ENCODE data around the gene RAD52.
"Not testable (repeated sequence)": the region's sequence is repeated elsewhere in the genome, so short reads cannot be mapped to it uniquely, and the experiment has no call there.

Gene RAD52

DNA sequence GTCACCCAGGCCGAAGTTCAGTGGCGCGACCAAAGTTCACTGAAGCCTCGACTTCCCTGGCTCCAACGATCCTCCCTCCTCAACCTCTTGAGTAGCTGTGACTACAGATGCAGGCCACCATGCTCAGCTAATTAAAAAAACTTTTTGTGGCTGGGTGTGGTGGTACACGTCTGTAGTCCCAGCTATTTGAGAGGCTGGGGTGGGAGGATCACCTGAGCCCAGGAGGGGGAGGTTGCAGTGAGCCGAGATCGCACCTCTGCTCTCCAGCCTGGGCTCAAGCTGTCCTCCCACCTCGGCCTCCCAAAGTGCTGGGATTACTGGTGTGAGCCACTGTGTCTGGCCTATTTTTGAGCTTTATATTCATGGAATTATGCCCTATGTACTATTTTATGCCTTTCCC lies 18.1 kb upstream of the RAD52 start:
- DNase-seq (ENCODE audit: low read depth in 1 of 2, low spot score in 1 of 2): no peak

DNA sequence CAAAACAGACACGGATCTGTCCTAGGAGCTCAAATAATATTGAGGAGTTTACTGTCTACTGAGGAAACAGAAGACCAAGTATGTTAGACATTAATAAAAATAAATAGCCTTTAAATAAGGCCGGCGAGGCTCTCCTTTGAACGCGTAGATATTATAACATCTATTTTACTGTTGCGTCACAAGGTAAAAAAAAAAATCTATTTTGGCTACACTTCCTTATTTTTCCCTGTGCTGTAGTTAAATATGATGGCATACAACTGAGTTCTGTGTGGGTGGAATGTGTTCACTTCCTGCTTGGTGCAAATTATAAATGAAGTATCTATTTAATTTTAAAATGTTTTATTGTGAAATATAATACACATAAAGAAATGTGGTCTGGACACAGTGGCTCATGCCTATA lies 17.2 kb upstream of the RAD52 start:
- DNase-seq (ENCODE audit: low read depth in 1 of 2, low spot score in 1 of 2): no peak

DNA sequence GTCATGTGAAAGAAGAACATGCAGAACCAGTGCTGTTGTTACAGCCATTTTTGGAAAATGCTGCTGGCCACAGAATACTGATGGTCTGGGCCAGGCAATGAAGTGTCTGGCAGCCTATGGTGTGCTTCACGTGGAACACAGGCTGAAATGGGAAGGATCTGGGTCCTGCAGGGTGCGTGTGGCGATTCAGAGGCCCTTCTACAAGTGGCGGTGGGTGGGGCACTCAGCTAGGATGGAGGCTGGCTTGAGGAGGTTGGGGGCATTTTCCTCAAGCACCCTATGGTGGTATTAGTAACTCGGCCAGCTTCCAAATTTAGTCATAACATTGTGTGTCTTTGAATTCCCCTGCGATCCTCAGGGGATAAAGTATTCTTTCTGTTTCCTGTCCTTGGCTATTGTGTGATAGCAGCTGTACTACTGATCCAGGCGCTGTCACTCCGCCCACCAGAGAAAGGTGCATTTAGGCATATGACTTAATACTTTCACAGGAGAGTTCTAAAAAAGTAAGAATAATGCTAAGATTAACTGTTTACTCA lies 9.2 kb upstream of the RAD52 start:
- no peak for DNase-seq (ENCODE audit: low read depth in 1 of 2, low spot score in 1 of 2)

DNA sequence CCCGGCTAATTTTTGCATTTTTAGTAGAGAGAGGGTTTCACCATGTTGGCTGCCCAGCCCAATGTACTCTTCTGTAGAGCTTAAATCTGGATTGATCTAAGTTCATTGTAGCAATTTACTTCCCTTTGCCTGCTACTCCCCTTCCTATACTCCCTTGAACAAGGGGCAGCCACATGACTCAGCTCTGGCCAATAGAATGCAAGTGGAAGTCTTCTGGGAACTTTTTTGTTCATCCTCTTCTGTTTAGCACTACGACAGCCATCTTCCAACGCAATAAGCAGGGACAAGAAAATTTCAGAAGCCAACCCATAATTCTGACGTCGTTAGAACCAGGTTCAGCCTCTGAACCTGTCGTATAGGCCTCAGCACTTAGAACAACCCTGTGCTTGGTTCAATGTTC lies 6.4 kb upstream of the RAD52 start:
- DNase-seq (ENCODE audit: low read depth in 1 of 2, low spot score in 1 of 2): no peak

DNA sequence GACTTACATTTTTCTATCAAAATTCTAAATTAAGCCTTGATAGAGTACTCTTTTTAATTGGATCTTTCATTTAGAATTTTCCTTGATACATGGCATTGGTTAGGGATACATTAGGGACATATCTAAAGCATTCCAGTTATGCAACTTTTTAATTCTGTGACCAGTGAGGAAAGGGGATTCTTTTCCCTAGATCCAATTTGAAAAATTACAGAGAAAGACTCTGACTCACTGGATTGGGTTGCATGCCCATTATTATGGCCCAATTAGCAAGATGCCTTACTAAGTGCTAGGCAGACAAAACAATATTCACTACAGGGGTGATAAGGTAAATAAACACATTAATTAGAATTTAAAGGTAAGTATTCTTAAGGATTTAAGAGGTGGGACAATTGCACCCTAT lies 5.2 kb upstream of the RAD52 start:
- no peak for DNase-seq (ENCODE audit: low read depth in 1 of 2, low spot score in 1 of 2)

DNA sequence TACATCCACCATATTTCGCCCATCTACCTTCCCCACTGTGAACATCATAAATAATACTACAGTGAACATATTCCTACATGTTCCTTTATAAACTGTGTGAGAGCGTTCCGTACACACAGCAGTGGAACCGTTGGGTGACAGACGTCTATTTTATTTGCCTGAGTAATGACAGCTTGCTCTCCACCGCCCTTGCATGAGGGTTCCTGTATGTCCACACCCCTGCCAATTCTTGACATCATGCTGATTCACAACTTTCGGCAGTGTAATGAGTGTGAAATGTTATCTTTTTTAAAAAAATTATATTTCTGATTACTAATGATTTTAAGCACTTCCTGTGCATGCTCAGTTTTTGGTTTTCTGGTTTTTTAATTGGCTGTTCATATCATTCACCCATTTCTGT lies 4.3 kb upstream of the RAD52 start:
- no peak for DNase-seq (ENCODE audit: low read depth in 1 of 2, low spot score in 1 of 2)

DNA sequence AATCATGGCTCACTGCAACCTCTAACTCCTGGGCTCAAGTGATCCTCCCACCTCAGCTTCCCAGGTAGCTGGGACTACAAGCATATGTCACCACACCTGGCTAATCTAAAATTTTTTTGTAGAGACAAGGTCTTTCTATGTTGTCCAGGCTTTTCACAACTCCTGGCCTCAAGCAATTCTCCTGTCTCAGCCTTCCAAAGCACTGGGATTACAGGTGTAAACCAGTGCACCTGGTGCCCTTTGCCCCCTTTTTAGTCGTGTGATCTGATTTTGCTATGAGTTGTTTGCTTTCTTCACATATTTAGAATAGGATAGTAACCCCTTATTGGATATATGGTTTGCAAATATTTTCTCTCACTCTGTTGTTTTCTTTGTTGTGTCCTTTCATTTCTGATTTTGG lies 1.7 kb upstream of the RAD52 start:
- no peak for DNase-seq (ENCODE audit: low read depth in 1 of 2, low spot score in 1 of 2)

DNA sequence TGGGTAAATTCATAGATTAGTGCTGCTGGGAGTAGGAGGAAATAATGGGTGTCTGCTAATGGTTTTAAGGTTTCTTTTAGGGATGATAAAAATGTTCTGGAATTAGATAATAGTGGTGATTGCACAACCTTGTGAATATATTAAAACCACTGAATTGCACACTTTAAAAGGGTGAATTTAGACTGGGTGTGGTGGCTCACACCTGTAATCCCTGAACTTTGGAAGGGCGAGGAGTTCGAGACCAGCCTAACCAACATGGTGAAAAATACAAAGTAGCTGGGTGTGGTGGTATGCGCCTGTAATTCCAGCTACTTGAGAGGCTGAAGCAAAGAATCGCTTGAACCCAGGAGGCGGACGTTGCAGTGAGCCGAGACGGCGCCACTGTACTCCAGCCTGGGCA lies 1.3 kb downstream of the RAD52 start:
- no peak for DNase-seq (ENCODE audit: low read depth in 1 of 2, low spot score in 1 of 2)

DNA sequence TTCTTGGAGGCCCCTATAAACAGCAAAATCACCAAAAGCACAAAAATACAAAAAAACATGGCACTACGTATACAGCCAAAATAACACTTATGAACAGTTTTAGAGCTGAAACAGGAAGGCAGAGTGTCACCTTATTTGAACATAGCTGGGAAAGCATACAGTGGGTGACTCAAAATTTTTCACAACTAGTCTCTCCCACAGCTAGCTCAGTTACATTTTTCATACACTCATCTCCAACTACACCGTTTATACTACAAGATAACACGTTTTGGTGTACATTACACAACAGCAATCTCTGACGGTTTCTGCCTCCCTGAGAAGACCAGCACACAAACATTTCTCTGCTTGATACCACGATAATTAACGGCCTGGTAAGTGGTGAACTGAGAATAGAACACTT lies 2.9 kb downstream of the RAD52 start:
- DNase-seq (ENCODE audit: low read depth in 1 of 2, low spot score in 1 of 2): no peak

DNA sequence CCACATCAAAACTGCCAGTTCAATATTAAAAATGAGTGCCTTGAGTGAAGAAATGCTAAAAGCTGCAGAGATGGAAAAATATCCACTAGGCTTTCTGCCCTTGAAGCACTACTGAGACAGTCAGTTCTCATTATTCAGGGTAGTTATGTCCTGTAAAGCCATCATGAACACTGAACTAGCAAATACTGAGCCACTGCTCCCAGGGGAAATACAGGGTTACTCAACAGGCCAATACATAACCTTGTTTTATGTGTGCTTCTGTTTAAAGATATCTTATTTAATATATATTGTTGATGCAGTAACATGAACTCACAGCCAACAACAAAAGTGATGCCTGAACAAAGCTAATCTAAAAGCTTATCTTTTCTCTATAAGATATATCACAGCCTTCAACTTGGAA lies 3.3 kb downstream of the RAD52 start:
- no peak for DNase-seq (ENCODE audit: low read depth in 1 of 2, low spot score in 1 of 2)

DNA sequence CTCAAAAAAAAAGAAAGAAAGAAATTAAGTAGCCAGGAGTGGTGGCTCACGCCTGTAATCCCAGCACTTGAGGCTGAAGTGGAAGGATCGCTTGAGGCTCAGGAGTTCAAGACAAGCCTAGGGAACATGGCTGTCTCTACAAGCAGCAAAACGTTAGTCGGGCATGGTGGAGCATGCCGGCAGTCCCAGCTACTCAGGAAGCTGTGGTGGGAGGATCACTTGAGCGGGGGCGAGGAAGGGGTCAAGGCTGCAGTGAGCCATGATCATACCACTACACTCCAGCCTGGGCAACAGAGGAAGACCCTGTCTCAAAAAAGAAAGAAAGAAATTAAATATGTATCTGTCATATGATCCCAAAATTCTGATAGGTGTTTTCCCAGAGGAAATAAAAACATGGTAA lies 5.3 kb downstream of the RAD52 start:
- DNase-seq (ENCODE audit: low read depth in 1 of 2, low spot score in 1 of 2): no peak

DNA sequence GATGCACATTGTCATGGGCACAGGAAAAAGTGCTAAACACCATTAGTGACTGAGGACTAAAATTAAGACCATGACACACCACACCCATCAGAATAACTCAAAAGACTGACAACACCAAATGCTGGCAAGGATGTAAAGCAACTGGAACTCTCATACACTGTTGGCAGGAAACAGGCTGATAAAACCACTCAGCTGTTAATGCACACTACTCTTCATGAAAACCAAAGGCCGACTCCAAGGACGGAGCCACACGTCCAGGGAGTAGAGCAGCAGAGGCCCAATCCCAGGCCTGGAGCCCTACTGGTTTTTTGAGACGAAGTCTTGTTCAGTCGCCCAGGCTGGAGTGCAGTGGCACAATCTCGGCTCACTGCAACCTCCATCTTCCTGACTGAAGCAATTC lies 6.4 kb downstream of the RAD52 start:
- no peak for DNase-seq (ENCODE audit: low read depth in 1 of 2, low spot score in 1 of 2)

DNA sequence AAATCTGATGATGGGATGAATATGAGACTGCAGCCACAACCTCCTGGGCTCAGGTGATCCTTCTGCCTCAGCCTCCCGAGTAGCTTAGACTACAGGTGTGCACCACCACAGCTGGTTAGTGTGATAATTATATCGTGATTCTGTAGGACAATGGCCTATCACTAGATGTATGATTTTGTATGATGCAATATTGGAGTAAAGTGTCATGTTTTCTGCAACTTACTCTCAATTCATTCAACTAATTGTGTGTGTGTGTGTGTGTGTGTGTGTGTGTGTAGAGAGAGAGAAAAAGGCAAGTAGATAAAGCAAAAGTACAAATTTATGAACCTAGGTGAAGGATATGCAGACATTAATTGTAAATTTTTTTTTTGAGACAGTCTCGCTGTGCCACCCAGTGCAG lies 10.7 kb downstream of the RAD52 start:
- no peak for DNase-seq (ENCODE audit: low read depth in 1 of 2, low spot score in 1 of 2)

DNA sequence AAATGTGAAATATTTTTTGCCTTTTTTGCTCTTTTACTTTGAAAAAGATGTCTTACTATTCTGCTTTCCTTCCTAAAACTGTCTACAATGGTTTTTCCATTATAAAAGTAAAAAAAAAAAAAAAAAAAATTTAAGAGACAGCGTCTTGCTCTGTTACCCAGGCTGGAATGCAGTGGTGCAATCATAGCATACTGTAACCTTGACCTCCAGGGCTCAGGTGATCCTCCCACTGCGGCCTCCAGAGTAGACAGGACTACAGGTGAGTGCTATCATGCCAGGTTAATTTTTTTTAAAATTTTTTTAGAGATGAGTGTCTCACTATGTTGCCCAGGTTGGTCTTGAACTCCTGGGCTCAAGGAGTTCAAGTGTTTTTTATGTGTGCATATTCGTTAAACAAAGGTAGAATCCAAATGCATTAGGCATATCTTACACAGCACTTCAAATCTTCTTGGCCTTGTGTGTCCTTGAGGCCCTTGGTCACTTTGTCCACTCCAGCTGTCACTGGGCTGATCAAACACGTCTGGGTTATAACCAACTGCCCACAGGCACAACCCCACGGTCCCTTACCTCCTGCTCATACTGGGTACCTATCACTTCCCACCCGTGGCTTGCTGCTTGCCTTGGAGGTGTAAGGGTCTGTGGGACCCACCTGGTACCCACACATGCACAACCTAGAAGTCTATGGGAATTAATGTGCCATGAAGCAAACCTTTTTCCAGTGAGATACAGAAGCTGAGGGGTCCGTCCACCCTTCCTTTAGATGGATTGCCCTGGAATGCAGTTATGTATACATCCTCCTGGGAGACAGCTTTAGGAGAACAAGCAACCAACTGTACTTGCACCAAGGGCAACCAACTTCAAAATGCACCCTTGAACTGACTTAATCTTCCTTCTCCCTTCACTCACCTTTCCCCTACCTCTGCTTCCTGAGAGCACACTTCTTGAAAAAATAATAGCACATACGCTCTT lies 12.8 kb downstream of the RAD52 start:
- no peak for DNase-seq (ENCODE audit: low read depth in 1 of 2, low spot score in 1 of 2)

DNA sequence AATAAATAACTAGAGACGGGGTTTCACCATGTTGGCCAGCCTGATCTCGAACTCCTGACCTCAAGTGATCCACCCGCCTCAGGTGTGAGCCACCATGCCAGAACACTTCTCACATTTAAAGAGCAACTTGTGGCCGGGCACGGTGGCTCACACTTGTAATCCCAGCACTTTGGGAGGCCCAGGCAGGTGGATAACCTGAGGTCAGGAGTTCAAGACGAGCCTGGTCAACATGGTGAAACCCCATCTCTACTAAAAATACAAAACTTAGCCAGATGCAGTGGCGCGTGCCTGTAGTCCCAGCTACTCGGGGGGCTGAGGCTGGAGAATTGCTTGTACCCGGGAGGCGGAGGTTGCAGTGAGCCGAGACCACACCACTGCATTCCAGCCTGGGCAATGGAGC lies 13.6 kb downstream of the RAD52 start:
- not testable (repeated sequence) for DNase-seq (ENCODE audit: low read depth in 1 of 2, low spot score in 1 of 2)

DNA sequence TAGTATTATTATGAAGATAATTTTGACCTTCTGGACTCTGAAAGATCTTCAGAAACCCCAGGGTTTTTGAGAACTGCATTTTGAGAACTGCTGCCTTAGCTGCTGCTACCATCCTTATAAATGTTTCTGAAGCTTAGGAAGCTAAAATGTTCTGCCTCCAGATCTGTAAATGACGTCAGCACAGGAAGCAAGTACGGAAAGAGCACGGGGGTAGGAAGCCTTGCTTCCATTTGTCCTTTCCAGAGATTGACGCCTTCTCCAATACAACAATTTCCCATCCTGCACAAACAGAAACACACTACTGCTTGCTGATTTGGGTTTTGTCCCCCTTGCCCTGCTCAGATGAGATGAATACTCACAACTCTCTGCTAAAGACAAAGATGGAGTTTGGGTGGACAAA lies 17.9 kb downstream of the RAD52 start:
- DNase-seq (ENCODE audit: low read depth in 1 of 2, low spot score in 1 of 2): no peak

DNA sequence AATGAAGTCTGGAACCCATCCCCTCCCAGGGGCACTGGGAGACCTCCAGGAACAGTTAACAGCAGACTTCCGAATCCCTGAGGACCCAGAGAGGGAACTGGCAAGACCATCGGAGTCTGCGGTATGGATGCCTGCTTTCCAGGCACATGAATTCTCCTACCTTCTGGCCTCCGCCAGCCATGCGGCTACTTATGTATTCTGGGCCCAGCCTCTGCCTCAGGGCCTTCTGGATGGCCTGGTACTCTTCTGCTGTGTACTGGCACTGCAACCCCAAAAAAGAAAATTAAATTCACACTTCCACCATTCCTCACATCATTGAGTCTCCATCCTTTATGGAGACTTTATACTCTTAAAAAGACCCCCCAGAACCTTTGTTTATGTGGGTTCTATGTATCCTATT lies 18.4 kb downstream of the RAD52 start:
- no peak for DNase-seq (ENCODE audit: low read depth in 1 of 2, low spot score in 1 of 2)

DNA sequence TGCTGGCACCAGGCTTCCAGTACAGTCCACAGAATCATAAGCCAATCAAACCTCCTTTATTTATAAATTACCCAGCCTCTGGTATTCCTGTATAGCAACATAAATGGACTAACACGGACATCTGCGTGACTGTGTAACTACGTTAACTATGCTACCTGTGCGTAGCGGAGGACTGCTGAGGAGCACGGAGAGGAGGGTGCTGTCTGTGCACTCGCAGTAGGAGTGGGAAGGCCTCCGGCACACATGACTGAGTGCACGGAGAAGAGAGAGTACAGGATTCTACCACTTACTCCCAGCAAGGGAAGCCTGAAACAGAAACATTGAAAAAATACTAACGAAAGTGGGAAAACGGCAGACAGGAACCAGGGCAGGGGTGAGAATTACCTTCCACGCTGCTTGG lies 22.9 kb downstream of the RAD52 start:
- DNase-seq (ENCODE audit: low read depth in 1 of 2, low spot score in 1 of 2): no peak

DNA sequence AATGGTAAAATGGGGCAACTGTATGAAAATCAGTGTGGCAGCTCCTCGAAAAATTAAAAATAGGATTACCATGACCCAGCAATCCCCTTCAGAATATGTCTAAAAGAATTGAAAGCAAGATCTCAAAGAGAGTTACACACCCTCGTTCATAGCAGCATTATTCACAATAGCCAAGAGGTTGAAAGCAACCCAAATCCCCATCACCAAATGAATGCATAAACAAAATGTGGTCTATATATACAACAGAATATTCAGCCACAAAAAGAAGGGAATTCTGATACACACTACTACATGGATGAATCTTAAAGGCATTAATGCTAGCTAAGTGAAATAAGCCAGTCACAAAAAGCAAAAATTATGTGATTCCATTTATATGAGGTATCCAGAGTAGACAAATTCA lies 27.2 kb downstream of the RAD52 start:
- DNase-seq (ENCODE audit: low read depth in 1 of 2, low spot score in 1 of 2): no peak

DNA sequence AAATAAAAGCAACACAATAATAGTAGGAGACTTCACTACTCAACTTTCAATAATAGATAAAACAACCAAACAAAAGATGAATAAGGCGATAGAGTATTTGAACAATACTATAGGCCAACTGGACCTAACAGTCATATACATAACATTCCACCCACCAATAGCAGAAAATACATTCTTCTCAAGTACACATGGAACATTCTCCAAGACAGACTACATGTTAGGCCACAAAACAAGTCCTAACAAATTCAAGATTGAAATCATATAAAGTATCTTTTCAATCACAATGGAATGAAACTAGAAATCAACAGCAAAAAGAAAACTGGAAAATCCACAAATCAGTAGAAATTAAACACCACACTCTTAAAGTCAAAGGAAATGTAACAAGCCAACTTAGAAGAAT lies 28.8 kb downstream of the RAD52 start:
- DNase-seq (ENCODE audit: low read depth in 1 of 2, low spot score in 1 of 2): no peak

DNA sequence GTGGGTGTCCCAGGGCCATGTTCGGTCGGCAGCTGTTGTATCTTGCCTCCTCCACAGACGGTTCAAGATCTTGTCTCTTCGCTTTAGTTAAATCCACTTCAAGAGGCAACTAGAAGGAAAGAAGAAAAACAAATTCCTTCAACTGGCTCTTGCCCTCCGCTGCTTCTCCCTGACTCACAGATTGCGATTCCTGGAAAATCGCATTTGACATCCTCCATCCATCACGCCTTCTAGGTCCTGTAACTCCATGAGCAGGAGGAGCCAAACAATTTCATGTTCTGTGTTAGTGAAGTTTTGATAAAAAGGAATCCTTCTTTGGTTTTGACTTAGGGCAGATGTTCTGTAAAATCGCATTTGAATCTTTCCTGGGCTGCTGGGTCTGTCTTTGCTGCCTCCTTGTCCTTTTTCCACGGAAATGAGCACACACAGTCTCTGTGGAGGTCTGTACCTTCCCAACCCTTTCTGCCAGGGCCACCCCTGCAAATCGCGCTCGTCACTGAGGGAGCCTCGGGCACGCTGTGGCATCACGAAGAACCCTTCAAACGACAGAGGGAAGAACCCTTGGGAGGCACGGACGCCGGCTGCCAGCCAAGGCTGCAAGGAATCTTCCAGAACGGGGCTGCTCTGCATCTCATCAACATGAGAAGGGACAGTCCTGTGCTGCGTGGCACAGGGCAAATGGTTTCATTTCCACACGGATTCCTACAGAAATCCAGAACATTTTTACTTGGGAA lies 32.6 kb downstream of the RAD52 start:
- DNase-seq (ENCODE audit: low read depth in 1 of 2, low spot score in 1 of 2): no peak

DNA sequence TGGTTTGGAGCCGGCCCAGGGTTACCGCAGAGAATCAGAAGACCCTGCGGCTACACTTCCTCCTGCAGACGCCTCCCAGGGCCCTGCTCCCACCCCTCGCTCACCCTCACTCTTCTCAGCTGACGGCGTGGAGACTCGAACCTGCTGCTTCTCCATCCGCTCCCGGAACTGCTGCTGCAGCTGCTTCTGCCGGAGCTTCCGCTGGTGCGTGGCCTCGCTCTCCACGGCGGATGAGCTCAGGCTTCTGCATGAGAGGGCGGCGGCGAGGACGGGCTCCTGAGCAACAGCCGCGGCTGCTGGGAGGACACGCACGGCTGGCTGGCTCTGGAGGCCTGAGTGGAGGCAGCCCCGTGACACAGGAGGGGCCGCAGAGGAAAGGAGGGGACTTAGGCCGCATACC lies 33.3 kb downstream of the RAD52 start:
- DNase-seq (ENCODE audit: low read depth in 1 of 2, low spot score in 1 of 2): no peak
